ENCODE measurements around the gene PLA2R1.

PLA2R1 gene

DNA sequence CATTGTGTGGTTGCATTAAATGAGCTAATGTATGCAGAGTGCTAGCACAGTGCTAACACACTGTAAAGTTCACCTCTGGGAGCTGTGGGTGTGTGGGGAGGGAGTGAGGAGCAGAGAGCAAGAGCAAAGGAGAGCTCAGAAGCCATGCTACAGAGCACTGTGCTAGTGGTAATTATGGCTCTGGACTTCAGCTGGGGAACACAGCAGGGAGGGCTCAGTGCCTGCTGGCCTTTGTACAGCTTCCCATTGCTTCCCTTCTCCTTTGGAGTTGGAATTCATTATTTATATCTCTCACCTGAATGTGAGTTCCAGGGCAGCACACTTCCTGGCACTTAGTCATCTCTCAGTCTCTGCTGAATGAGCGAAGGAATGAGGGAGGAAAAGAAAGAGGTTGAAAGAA lies 2.5 kb upstream of the PLA2R1 start:
- TF ChIP-seq, protein P1, sequence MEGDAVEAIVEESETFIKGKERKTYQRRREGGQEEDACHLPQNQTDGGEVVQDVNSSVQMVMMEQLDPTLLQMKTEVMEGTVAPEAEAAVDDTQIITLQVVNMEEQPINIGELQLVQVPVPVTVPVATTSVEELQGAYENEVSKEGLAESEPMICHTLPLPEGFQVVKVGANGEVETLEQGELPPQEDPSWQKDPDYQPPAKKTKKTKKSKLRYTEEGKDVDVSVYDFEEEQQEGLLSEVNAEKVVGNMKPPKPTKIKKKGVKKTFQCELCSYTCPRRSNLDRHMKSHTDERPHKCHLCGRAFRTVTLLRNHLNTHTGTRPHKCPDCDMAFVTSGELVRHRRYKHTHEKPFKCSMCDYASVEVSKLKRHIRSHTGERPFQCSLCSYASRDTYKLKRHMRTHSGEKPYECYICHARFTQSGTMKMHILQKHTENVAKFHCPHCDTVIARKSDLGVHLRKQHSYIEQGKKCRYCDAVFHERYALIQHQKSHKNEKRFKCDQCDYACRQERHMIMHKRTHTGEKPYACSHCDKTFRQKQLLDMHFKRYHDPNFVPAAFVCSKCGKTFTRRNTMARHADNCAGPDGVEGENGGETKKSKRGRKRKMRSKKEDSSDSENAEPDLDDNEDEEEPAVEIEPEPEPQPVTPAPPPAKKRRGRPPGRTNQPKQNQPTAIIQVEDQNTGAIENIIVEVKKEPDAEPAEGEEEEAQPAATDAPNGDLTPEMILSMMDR (IDR thresholded peaks at IDR 0.05; ENCODE audit: low read depth, low read length, missing control alignments), result no peak
- H3K4me3 ChIP-seq (ENCODE audit: low read depth, low read length), result no peak overlapping the region
- DNase-seq (ENCODE audit: low read depth), result no peak

DNA sequence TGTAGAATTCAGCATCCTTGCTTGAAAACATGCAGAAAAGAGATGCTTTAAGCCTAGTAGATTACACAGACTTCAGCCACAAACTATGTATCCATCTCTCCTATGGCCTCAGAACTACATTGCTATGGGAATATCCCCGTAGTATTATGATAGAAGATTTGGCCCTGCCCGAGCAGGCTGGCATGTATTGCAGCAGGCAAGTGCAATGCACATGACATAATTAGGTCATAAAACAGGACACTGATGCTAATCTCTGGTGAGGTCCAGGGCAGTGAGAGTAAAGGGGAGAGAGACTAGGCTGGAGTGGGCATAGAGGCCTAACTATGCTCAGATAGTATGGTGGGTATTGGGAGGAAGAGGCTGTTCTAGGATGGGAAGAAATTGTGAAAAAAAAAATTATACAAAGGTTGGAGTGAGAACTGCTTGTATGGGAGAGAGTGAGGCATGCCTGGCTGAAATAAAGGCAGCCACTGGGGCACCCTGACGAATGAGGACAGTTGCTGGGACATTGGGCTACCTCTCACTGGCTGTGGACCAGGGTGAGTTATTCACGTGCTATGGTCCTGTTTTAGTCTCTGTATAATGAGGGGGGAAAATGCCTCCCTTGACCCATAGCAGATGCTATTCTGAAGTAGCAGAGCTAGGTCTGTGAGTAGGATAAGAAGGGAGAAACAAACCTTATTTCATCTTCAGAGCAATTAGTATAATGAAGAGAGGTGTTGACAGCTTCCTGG lies 1.6 kb upstream of the PLA2R1 start:
- H3K4me3 ChIP-seq (ENCODE audit: low read depth, low read length), result no peak overlapping the region
- TF ChIP-seq, protein P1 (IDR thresholded peaks at IDR 0.05; ENCODE audit: low read depth, low read length, missing control alignments), result no peak
- no peak for DNase-seq (ENCODE audit: low read depth)

DNA sequence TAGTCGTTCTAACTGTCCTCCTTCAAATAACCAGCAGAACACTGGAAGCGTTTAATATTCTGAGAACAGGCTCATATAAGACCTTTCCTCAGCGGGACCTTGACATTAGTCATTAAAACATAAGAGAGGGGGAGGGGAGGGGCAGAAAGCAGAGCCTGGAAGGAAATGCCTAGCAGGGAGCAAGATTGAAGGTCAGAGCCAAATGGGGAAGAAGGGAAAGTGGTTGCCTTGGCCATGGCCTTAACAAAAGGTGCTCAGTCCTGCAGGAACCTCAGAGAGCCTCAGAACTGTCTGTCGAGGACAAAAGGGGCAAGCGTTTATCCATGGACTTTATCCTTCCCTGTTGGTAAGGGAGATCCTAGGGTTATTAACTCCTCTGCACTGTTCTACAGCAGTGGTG lies 856 bp upstream of the PLA2R1 start:
- TF ChIP-seq, protein P1 (IDR thresholded peaks at IDR 0.05; ENCODE audit: low read depth, low read length, missing control alignments), result no peak
- no peak for DNase-seq (ENCODE audit: low read depth)
- H3K4me3 ChIP-seq (ENCODE audit: low read depth, low read length), result no peak overlapping the region

DNA sequence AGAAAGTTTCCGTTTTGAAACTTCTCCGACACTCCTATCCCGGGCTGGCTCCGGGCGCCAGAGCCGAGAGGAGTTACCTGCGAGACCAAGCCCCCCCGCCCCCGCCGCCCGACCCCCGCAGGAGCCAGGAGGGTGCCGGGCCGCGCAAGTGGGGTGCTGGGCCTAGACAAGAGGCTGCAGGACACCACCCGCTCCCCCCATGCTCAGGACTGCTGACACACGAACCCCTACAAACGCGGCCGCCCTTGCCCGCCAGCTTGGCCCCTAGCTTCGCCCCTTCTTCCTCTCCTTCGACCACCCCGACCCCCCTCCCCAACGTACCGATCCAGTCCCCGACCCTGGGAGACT lies 497 bp downstream of the PLA2R1 start:
- DNase-seq (ENCODE audit: low read depth), result no peak
- no peak overlapping the region for H3K4me3 ChIP-seq (ENCODE audit: low read depth, low read length)
- TF ChIP-seq, protein P1 (IDR thresholded peaks at IDR 0.05; ENCODE audit: low read depth, low read length, missing control alignments), result no peak

DNA sequence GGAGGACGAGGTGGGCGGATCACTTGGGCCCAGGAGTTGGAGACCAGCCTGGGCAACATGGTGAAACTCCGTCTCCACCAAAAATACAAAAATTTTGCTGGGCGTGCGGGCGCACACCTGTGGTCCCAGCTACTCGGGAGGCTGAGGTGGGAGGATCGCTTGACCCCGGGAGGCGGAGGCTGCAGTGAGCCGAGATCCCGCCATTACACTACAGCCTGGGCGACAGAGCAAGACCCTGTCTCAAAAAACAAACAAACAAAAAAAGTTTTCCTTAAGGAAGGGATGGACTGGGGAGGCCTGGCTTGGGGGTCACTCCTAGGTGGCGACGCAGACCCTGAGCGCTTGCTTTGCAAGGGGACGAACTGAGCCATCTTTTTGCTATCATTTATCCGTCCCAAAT lies 882 bp downstream of the PLA2R1 start:
- DNase-seq (ENCODE audit: low read depth), result no peak
- H3K4me3 ChIP-seq (ENCODE audit: low read depth, low read length), result no peak overlapping the region
- TF ChIP-seq, protein P1 (IDR thresholded peaks at IDR 0.05; ENCODE audit: low read depth, low read length, missing control alignments), result no peak

DNA sequence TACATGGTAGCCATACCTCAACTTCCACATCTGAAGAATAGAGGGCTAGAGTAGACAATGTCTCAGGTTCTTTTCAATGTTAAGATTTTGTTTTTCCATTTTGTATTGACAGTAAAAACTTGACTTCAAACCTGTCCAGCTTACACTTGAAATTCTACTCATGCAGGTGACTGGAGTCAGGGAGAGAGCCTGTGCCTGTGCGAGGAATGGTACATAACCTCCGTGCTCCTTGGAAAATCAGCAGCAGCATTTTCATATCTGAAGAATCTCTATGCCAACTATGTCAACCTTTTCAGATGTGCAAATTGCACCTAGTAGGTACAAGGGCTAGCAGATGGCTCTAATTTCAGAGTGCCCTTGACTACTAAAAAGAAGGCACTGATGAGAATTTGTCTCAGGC lies 2.1 kb downstream of the PLA2R1 start:
- no peak overlapping the region for H3K4me3 ChIP-seq (ENCODE audit: low read depth, low read length)
- TF ChIP-seq, protein P1 (IDR thresholded peaks at IDR 0.05; ENCODE audit: low read depth, low read length, missing control alignments), result no peak
- no peak for DNase-seq (ENCODE audit: low read depth)

DNA sequence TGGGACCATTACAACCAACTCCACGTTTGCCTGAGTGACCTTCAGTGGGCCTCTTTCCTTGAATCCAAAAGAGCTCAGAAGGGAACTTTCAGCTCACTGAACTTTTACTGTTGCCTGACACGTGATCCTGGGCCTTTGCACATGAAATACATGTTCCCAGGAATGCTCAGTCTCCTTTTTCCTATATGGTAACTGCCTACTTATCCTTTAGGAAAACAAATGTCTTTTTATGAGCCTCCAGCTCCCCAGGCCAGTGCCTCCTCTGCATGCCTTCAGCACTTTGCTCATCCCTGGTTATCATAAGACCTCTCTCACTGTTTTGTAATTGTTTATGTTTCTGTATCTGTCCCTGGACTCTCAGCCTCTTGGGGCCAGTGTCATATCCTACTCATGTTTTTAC lies 5.1 kb downstream of the PLA2R1 start:
- TF ChIP-seq, protein P1 (IDR thresholded peaks at IDR 0.05; ENCODE audit: low read depth, low read length, missing control alignments), result no peak
- no peak overlapping the region for H3K4me3 ChIP-seq (ENCODE audit: low read depth, low read length)
- DNase-seq (ENCODE audit: low read depth), result no peak
